Prostate gland (tissue), 2 donors: ENCODE results near the gene WDR18. TPM values are rescaled to one million over a fixed set of nuclear protein-coding genes. Genes with fewer than 3 reads are reported as not detected.
A peak's percentile ranks its signal among the peaks of the same experiment; 100 is the strongest.

Source experiments
- DNase-seq: peaks from one replicate; pipeline ENCODE4 v3.0.0-alpha.2; 2019; ENCODE audit warnings: low spot score
- H3K27ac ChIP-seq, 2 donors: fragments of 200-600 bp; sonication (generic); 2 replicates each; pipeline ENCODE4 v1.5.1; 2017 to 2019
- H3K27me3 ChIP-seq: fragments of 200-600 bp; sonication (generic); replicated peaks from 2 replicates; pipeline ENCODE4 v1.5.1; 2019; ENCODE audit not compliant: insufficient read depth
- H3K36me3 ChIP-seq, 2 donors: fragments of 200-600 bp; sonication (generic); 1 replicate in 1 of 2; 2 replicates in 1 of 2; pipeline versions ENCODE4 v1.5.1 to v1.8.1; 2017 to 2019
- H3K4me1 ChIP-seq: fragments of 200-600 bp; sonication (generic); replicated peaks from 2 replicates; pipeline ENCODE4 v1.5.1; 2019
- H3K4me3 ChIP-seq, 2 donors: fragments of 200-600 bp; sonication (generic); 2 replicates each; pipeline ENCODE4 v1.5.1; 2017 to 2019
- H3K9me3 ChIP-seq: fragments of 200-600 bp; sonication (generic); 2 replicates; pipeline ENCODE4 v1.5.1; 2017
- CTCF ChIP-seq, 4 experiments: fragments of 200-600 bp in 2 of 4; fragments of 450-650 bp in 2 of 4; sonication (generic) in 2 of 4; IDR thresholded peaks; 1 replicate in 3 of 4; 2 replicates in 1 of 4; pipeline ENCODE4 v1.5.1; 2016 to 2019; ENCODE audit warnings: antibody characterized with exemption in 4 of 4, mild to moderate bottlenecking in 2 of 4, moderate library complexity in 2 of 4
- POLR2A ChIP-seq: fragments of 450-650 bp; IDR thresholded peaks from one replicate; pipeline ENCODE4 v1.6.1; 2016; ENCODE audit warnings: antibody characterized with exemption, mild to moderate bottlenecking
- POLR2AphosphoS5 ChIP-seq: sonication (generic); formaldehyde crosslinking; IDR thresholded peaks from one replicate; pipeline ENCODE4 v1.6.1; 2017; ENCODE audit warnings: antibody characterized with exemption
- WGBS: methylation state at CpG from one replicate; pipeline ENCODE4 v1.1.5; 2018; 5-methylcytosine and 5-hydroxymethylcytosine counted together
- intact Hi-C: fragments of 100-400 bp; cut with DNase I; formaldehyde crosslinking; loops from one replicate; pipeline ENCODE4 v1.14.2; 2022
- total RNA-seq, 2 donors: library from RNA; depleted of rRNA; stranded (reverse); fragments of >200 nt; gene quantifications; one replicate each; pipeline ENCODE4 v1.1.0, GENCODE V29; 2016

Gene WDR18
- total RNA-seq, 2 donors from 2014 or later, result 35.0 to 94.8 TPM

- H3K4me1 ChIP-seq, result peaks cover 3% of the 10 kb centered on the region
- no peak for TF ChIP-seq POLR2AphosphoS5
- TF ChIP-seq CTCF (IDR thresholded peaks at IDR 0.05), result no peak
- no peak for TF ChIP-seq POLR2A
- no peak for DNase-seq
- H3K27ac ChIP-seq, result no peak overlapping the region
- no peak overlapping the region for H3K4me3 ChIP-seq
- peaks cover 2 to 13% of the 10 kb centered on the region in 2 donors for H3K36me3 ChIP-seq
- intact Hi-C loops, result loop anchor here (10.0 kb wide), 1 partner anchor 209 kb away; the partner anchor contains the start of genes ATP5F1D and MIDN
- no peaks in the 10 kb centered on the region for H3K27me3 ChIP-seq
- 85% methylated on average over 29 of the region's 29 CpGs for WGBS
- no peaks in the 10 kb centered on the region for H3K9me3 ChIP-seq
Observed at GRCh38 chr19:1035998-1036621, 52.0 kb downstream of the WDR18 start.

- DNase-seq, result no peak
- intact Hi-C loops, result loop anchor here (10.0 kb wide), 1 partner anchor 207 kb away; the partner anchor contains the start of genes ATP5F1D and MIDN
- H3K4me3 ChIP-seq, result no peak overlapping the region
- 65% methylated on average over 22 of the region's 22 CpGs for WGBS
- TF ChIP-seq POLR2AphosphoS5, result no peak
- TF ChIP-seq POLR2A, result no peak
- H3K4me1 ChIP-seq, result peaks cover 3% of the 10 kb centered on the region
- no peak overlapping the region for H3K27ac ChIP-seq
- H3K36me3 ChIP-seq, result peaks cover 2 to 8% of the 10 kb centered on the region in 2 donors
- H3K9me3 ChIP-seq, result no peaks in the 10 kb centered on the region
- H3K27me3 ChIP-seq, result no peaks in the 10 kb centered on the region
Observed at GRCh38 chr19:1037621-1038064, 53.5 kb downstream of the WDR18 start.

GRCh38 chr19:1038978-1039645 lies 55.0 kb downstream of the WDR18 start:
- H3K9me3 ChIP-seq, result no peaks in the 10 kb centered on the region
- intact Hi-C loops, result loop anchor here (10.0 kb wide), 1 partner anchor 206 kb away; the partner anchor contains the start of genes ATP5F1D and MIDN
- TF ChIP-seq CTCF (IDR thresholded peaks at IDR 0.05), result no peak
- TF ChIP-seq POLR2AphosphoS5, result no peak
- TF ChIP-seq POLR2A, result no peak
- 57% methylated on average over 22 of the region's 22 CpGs for WGBS
- no peak for DNase-seq
- peaks cover 3% of the 10 kb centered on the region for H3K4me1 ChIP-seq
- no peaks in the 10 kb centered on the region for H3K27me3 ChIP-seq
- no peak overlapping the region for H3K4me3 ChIP-seq
- H3K27ac ChIP-seq, result peak overlapping the region in 1 of 2 donors; percentile 6
- H3K36me3 ChIP-seq, result no peaks in the 10 kb centered on the region

GRCh38 chr19:1039646-1040475 lies 55.7 kb downstream of the WDR18 start, which contains the start of gene ABCA7:
Gene ABCA7, plus strand, starts transcription at chr19:1040107. Its CDS starts 1,255 bp downstream, at chr19:1041362.
- under 1% methylated on average over 50 of the region's 56 CpGs for WGBS
- Histone ChIP-seq H3K4me1 (peaks cover 3% of the 10 kb centered on the region), H3K9me3 (no peaks in the 10 kb centered on the region), H3K4me3 (peak within 1 kb of the TSS; percentile 28 to 43), H3K27me3 (no peaks in the 10 kb centered on the region), H3K27ac (peak within 1 kb of the TSS in 1 of 2 donors; percentile 6), H3K36me3 (no peaks in the 10 kb centered on the region)
- intact Hi-C loops, result loop anchor here (10.0 kb wide), 1 partner anchor 205 kb away; the partner anchor contains the start of genes ATP5F1D and MIDN
- peak in 2 of 4 experiments; percentile 34 to 41 for TF ChIP-seq CTCF (IDR thresholded peaks at IDR 0.05)
- TF ChIP-seq POLR2AphosphoS5, result peak; percentile 99
- peak; percentile 76 for TF ChIP-seq POLR2A
- DNase-seq, result peak; percentile 98
